ENCODE data around the gene FLOT2.

- no peak for TF ChIP-seq CTCF (IDR thresholded peaks at IDR 0.05 in 4 of 5, conservative IDR thresholded peaks at IDR 0.05 in 1 of 5)
- TF ChIP-seq POLR2A (IDR thresholded peaks at IDR 0.05), result no peak
Observed at GRCh38 chr17:28935744-28936460, 38.4 kb upstream of the FLOT2 start.

All from gastrocnemius medialis (tissue), 4 donors.